Upper lobe of left lung (tissue), 6 donors: Measurements from ENCODE around the gene MIEF2. TPM values are rescaled to one million over a fixed set of nuclear protein-coding genes. Genes with fewer than 3 reads are reported as not detected.
"Not testable (repeated sequence)": the region's sequence is repeated elsewhere in the genome, so short reads cannot be mapped to it uniquely, and the experiment has no call there.

Experiments
- ATAC-seq, 2 donors: fragments of 200-7000 bp; cut with Tn5 transposase; one replicate each; pipeline ENCODE4 v1.9.1; 2022; ENCODE audit warnings: mild to moderate bottlenecking in 2 of 2, moderate library complexity in 2 of 2; ENCODE audit not compliant: low FRiP score in 2 of 2
- DNase-seq, 2 donors: peaks; one replicate each; pipeline ENCODE4 v3.0.0-alpha.2; 2019 to 2020
- H3K27ac ChIP-seq, 4 donors: fragments of 200-600 bp; sonication (generic); one replicate each; pipeline ENCODE4 v1.5.1; 2016 to 2019
- H3K27me3 ChIP-seq, 4 donors: fragments of 200-600 bp; sonication (generic); one replicate each; pipeline ENCODE4 v1.5.1; 2017 to 2019
- H3K36me3 ChIP-seq, 4 donors: fragments of 200-600 bp; sonication (generic); one replicate each; pipeline ENCODE4 v1.5.1; 2016 to 2019
- H3K4me1 ChIP-seq, 4 donors: fragments of 200-600 bp; sonication (generic); one replicate each; pipeline ENCODE4 v1.5.1; 2018 to 2019
- H3K4me3 ChIP-seq, 4 donors: fragments of 200-600 bp; sonication (generic); one replicate each; pipeline ENCODE4 v1.5.1; 2017 to 2019; ENCODE audit warnings: mild to moderate bottlenecking in 2 of 4, moderate library complexity in 1 of 4
- H3K9me3 ChIP-seq, 4 donors: fragments of 200-600 bp; sonication (generic); one replicate each; pipeline ENCODE4 v1.5.1; 2018 to 2019
- CTCF ChIP-seq, 6 experiments: fragments of 450-650 bp in 4 of 6; fragments of 200-600 bp in 2 of 6; sonication (generic) in 2 of 6; IDR thresholded peaks; one replicate each; pipeline ENCODE4 v1.5.1; 2016 to 2019; ENCODE audit warnings: antibody characterized with exemption in 6 of 6
- EP300 ChIP-seq, 4 donors: sonication (generic); formaldehyde crosslinking; IDR thresholded peaks; one replicate each; pipeline ENCODE4 v1.5.1; 2017; ENCODE audit warnings: antibody characterized with exemption in 4 of 4, control low read depth in 2 of 4
- POLR2A ChIP-seq, 4 donors: fragments of 450-650 bp; IDR thresholded peaks; one replicate each; pipeline ENCODE4 v1.5.1; 2016 to 2017; ENCODE audit warnings: antibody characterized with exemption in 4 of 4, mild to moderate bottlenecking in 2 of 4
- POLR2AphosphoS5 ChIP-seq, 2 donors: sonication (generic); formaldehyde crosslinking; IDR thresholded peaks; one replicate each; pipeline ENCODE4 v1.5.1; 2017; ENCODE audit warnings: antibody characterized with exemption in 2 of 2
- WGBS, 2 donors: methylation state at CpG; one replicate each; pipeline ENCODE4 v1.1.5; 2017 to 2018; 5-methylcytosine and 5-hydroxymethylcytosine counted together
- total RNA-seq, 6 donors: library from RNA; depleted of rRNA in 4 of 6; stranded (reverse); fragments of >200 nt in 4 of 6; gene quantifications; one replicate each; pipeline versions ENCODE4 v1.1.0 to v1.2.1, GENCODE V29; 2016 to 2021
- donor health status: DM: no; HTN: no; CAD: no; lungs with moderate emphysema.
- donor health status: DM: no; HTN: yes; CAD: no; lungs with severe emphysema.

Gene MIEF2
- total RNA-seq, 6 donors from 2014 or later = 17.2 to 79.3 (median 31.8) TPM

- no peak for ATAC-seq
- no peak for DNase-seq
- no peak overlapping the region for H3K4me3 ChIP-seq
- peaks cover 23 to 99% (median 84%) of the 10 kb centered on the region in 4 donors for H3K36me3 ChIP-seq
- TF ChIP-seq CTCF (IDR thresholded peaks at IDR 0.05) (no peak), POLR2AphosphoS5 (IDR thresholded peaks at IDR 0.05) (no peak)
- no peak overlapping the region for H3K27ac ChIP-seq
- 98 to 100% methylated on average over 7 to 11 of the region's 11 CpGs for WGBS, 2 donors
- no peaks in the 10 kb centered on the region for H3K4me1 ChIP-seq
- H3K9me3 ChIP-seq = no peaks in the 10 kb centered on the region
- H3K27me3 ChIP-seq = no peaks in the 10 kb centered on the region
Observed at GRCh38 chr17:18285296-18285695, 24.8 kb downstream of the MIEF2 start.

GRCh38 chr17:18291718-18292540 lies 31.5 kb downstream of the MIEF2 start:
- Histone ChIP-seq H3K27me3 (no peaks in the 10 kb centered on the region), H3K27ac (no peak overlapping the region), H3K9me3 (no peaks in the 10 kb centered on the region), H3K4me1 (no peaks in the 10 kb centered on the region), H3K36me3 (peaks cover 19 to 99% (median 61%) of the 10 kb centered on the region in 4 donors), H3K4me3 (no peak overlapping the region)
- no peak for ATAC-seq
- 91 to 92% methylated on average over 15 of the region's 15 CpGs for WGBS, 2 donors
- no peak for DNase-seq
- TF ChIP-seq POLR2A (IDR thresholded peaks at IDR 0.05) = no peak
- no peak for TF ChIP-seq CTCF (IDR thresholded peaks at IDR 0.05)
- TF ChIP-seq POLR2AphosphoS5 (IDR thresholded peaks at IDR 0.05) = no peak
- no peak for TF ChIP-seq EP300 (IDR thresholded peaks at IDR 0.05)

DNA sequence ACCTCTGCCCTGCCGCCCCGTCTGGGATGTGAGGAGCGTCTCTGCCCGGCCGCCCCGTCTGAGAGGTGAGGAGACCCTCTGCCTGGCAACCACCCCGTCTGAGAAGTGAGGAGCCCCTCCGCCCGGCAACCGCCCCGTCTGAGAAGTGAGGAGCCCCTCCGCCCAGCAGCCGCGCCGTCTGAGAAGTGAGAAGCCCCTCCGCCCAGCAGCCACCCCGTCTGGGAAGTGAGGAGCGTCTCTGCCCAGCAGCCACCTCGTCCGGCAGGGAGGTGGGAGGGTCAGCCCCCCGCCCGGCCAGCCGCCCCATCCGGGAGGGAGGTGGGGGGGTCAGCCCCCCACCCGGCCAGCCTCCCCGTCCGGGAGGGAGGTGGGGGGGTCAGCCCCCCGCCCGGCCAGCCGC lies 37.6 kb downstream of the MIEF2 start:
- peak overlapping the region in 2 of 4 donors; percentile 35 to 74 for H3K27ac ChIP-seq
- H3K4me3 ChIP-seq, H3K27me3 ChIP-seq, H3K4me1 ChIP-seq, H3K9me3 ChIP-seq, ATAC-seq: not testable (repeated sequence)
- peak in 1 of 2 donors; percentile 55 for DNase-seq
- H3K36me3 ChIP-seq = peaks cover 14 to 86% (median 47%) of the 10 kb centered on the region in 4 donors
- WGBS, 2 donors = no CpG with 5 or more reads among the region's 30 CpGs

- WGBS, 2 donors = 64 to 65% methylated on average over 8 of the region's 8 CpGs
- ATAC-seq = peak; percentile 51 to 59
- peak in 1 of 2 donors; percentile 53 for DNase-seq
Observed at GRCh38 chr17:18300725-18301480, 40.4 kb downstream of the MIEF2 start.

GRCh38 chr17:18303206-18303605 lies 42.7 kb downstream of the MIEF2 start:
- WGBS, 2 donors = 90 to 94% methylated on average over 13 of the region's 13 CpGs
- H3K36me3 ChIP-seq = peaks cover 27 to 97% (median 78%) of the 10 kb centered on the region in 4 donors
- ATAC-seq = not testable (repeated sequence)

More at GRCh38 chr17:18300725-18301480, 40.4 kb downstream of the MIEF2 start:
- H3K9me3 ChIP-seq = no peaks in the 10 kb centered on the region
- H3K4me1 ChIP-seq = peaks cover 0 to 6% (median 5%) of the 10 kb centered on the region in 4 donors
- TF ChIP-seq EP300 (IDR thresholded peaks at IDR 0.05) = no peak
- TF ChIP-seq POLR2AphosphoS5 (IDR thresholded peaks at IDR 0.05) = peak in 1 of 2 donors; percentile 41
- TF ChIP-seq CTCF (IDR thresholded peaks at IDR 0.05) = no peak
- TF ChIP-seq POLR2A (IDR thresholded peaks at IDR 0.05) = no peak
- no peaks in the 10 kb centered on the region for H3K27me3 ChIP-seq
- H3K4me3 ChIP-seq = no peak overlapping the region
- peaks cover 23 to 86% (median 61%) of the 10 kb centered on the region in 4 donors for H3K36me3 ChIP-seq
- H3K27ac ChIP-seq = peak overlapping the region; percentile 34 to 67 (median 50)

More at GRCh38 chr17:18303206-18303605, 42.7 kb downstream of the MIEF2 start:
- H3K27me3 ChIP-seq, H3K4me1 ChIP-seq, H3K9me3 ChIP-seq, DNase-seq, H3K4me3 ChIP-seq, H3K27ac ChIP-seq: not testable (repeated sequence)
